ENCODE results near the gene FBLN7.

The FBLN7 gene

DNA sequence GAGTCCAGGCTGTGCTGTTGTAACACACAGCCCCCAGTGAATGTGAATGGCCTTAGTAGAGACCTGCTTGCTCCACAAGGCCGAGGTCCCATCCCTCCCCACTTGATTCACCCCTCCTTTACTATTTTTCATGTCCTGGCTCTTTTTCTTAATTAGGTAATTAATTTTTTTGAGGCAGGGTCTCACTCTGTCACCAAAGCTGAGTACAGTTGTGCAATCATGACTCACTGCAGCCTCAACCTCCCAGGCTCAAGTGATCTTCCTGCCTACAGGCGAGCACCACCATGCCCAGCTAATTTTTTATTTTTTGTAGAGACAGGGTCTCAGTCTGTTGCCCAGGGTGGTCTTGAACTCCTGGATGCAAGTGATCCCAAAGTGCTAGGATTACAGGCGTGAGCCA is 19.3 kb downstream of the FBLN7 start:
- no peak for DNase-seq (ENCODE audit: low read depth)

GRCh38 chr2:112159454-112159921 is 21.3 kb downstream of the FBLN7 start:
- DNase-seq (ENCODE audit: low read depth): no peak

- no peak for DNase-seq (ENCODE audit: low read depth)
Measured at GRCh38 chr2:112160283-112161250, 22.4 kb downstream of the FBLN7 start.

DNA sequence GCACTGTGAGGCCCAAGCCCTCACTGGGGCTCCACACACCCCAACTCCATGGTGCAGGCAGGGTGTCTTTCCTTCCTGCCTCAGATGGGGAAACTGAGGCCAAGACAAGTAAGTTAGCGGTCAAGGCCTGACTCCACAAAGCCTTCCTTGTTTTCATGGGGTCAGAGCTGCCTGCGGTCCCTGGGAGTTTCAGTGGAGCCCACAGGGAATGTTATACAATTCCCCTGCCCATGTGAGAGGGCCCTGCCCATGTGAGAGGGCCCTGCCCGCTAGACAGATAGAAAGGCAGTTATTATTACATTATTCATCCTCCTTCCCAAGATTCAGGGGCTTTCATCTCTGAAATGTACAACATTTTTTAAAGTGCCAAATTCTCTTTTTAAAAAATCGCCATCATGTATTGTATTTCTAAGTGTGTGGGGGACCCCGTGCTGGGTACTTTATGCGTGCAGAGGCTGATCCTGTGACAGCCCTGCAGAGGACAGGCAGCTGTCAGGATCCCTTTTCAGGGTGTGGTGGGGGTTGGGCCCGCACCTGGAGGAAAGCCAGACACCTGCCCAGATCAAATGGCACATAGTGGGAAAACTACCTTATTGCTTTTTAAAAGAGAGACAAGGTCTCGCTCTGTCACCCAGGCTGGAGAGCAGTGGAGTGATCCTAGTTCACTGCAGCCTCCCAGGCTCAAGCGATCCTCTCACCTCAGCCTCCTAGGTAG is 23.4 kb downstream of the FBLN7 start:
- DNase-seq (ENCODE audit: low read depth): no peak

- DNase-seq (ENCODE audit: low read depth): no peak
Measured at GRCh38 chr2:112162341-112162740, 24.2 kb downstream of the FBLN7 start.

GRCh38 chr2:112162956-112163355 is 24.8 kb downstream of the FBLN7 start:
- no peak for DNase-seq (ENCODE audit: low read depth)

DNA sequence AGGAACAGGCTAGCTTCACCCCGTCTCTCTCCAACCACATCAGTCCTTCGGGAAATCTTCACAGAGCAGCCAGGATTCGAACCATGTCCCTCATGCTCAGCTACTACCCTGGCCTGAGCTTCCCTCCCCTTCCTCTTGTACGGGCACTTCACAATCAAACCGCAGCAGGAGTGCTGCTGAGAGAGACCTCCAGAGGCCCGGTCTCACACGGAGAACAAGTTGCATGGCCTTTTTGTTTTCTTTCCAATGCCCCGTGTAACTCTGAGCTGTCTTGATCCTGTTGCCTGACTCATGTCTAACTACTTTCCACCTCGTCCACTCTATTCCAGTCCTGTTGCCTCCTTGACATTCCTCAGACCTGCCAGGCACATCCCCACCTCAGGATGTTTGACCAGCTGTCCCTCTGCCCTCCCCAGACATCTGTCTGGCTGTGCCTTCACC is 25.4 kb downstream of the FBLN7 start:
- DNase-seq (ENCODE audit: low read depth): no peak

GRCh38 chr2:112164876-112165275 is 26.7 kb downstream of the FBLN7 start:
- DNase-seq (ENCODE audit: low read depth): no peak

DNA sequence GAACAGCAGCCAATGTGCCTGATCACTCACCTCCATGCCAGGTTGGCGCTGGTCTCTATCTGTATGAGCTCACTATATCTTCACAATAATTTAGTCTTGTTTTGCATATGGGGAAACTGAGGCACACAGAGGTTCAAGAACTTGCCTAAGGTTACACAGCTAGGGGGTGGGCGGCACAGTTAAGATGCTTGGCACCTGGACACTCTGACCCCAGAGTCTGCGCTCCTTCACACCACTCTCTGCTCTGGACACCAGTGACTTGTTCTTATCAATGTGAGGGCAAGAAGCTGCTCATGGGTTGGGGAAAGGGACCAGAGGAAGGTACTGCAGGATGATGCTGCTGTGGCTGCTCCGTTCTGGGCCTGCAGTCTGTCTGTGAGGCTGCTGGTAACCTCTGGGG is 27.1 kb downstream of the FBLN7 start:
- no peak for DNase-seq (ENCODE audit: low read depth)

DNA sequence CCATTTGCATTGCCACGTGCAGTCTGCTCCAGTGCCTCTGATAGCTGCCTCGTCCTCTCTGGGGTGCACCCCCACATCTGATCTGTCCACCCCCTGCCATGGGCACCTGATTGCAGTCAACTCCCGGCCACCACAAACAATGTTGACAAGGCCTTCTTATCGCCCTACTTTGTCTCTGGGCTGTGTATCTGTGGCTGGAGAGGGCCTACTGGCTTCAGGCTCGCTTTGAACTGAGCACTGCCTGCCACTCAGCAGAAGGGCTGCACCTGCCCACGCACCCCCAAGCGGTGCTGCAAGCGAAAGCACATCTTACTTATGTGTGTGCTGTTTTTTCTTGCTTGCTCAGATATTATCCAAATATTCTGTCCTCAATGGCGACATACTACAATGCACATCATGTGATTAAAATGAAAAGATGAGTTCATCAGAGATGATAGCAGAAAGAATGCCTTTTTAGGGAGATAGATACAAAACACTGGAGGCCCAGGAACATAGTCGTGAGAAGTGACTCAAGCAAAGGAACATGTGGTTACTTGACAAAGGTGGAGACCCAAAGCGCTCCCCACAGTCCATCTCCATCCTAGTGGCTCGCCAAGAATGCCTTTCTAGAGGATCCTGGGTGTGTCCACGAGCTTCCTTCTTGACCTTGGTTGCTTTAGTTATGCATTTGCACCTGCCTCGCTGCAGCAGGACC is 28.8 kb downstream of the FBLN7 start:
- no peak for DNase-seq (ENCODE audit: low read depth)

GRCh38 chr2:112168422-112169124 is 30.4 kb downstream of the FBLN7 start:
- no peak for DNase-seq (ENCODE audit: low read depth)

GRCh38 chr2:112170495-112170894 is 32.3 kb downstream of the FBLN7 start:
- DNase-seq (ENCODE audit: low read depth): no peak

DNA sequence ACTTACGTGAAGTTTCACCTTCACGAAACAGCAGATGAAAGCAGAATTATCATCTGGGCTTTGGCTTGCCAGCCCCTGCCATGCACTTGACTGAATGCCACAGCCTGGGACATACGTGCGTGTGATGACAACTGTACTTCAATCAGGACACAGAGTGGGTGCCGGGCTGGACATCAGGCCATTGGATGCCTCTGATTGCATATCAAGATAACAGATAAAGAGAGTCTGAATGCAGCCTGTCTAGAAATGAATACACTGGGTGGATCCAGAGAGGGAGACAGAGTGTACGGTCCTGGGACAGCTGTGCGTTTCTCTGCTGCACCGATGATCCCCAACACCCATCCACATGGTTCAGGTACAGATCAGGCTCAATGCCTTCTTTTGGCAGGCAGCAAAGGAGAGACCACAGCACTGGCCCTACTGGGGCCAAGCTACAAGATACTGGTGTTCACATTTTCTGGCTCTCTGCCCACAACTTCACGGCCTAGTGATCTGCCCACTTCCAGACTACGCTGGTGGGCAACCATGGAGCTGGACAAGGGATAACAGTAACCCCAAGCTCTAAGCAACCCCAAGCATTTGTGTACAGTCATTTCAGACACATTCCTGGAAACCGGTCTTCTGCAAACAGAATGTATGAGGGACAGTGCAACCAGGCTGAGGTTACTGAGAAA is 35.6 kb downstream of the FBLN7 start:
- DNase-seq (ENCODE audit: low read depth): no peak

DNA sequence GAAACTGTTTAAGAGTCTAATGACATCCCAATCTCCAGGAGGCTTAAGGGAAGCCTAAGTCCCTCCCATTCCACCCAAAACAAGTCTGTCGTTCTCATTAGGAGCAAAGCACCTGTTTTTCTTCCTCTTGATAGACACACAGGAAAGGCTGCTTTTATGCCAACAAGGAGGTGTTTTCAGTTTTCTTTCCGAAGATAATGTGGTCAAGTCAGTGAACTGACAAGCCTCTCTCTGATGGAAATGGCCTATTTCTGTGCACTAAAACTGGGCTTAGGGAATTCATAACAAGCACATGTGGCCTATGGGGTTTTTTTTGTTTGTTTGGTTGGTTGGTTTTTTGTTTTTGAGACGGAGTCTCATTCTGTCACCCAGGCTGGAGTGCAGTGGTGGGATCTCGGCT is 36.2 kb downstream of the FBLN7 start:
- no peak for DNase-seq (ENCODE audit: low read depth)

DNA sequence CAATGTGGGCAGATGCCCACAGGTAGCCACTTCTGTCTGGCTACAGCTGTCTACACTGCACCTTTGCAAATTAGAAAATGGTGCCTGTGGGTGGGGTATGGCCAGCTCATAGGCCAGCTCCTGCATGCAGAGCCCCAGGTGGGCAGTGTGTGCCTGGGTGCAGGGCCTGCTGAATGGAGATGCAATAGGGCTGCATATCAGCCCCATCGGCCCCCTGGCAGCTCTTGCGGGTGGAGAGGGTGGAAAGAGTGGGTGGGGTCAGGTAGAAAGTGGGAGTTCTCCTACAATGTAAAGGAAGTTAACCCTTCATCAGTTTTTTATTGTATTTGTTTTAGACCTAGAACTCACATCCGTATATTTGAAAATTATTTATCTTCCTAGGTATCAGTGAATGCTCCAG is 37.1 kb downstream of the FBLN7 start:
- DNase-seq (ENCODE audit: low read depth): no peak

DNA sequence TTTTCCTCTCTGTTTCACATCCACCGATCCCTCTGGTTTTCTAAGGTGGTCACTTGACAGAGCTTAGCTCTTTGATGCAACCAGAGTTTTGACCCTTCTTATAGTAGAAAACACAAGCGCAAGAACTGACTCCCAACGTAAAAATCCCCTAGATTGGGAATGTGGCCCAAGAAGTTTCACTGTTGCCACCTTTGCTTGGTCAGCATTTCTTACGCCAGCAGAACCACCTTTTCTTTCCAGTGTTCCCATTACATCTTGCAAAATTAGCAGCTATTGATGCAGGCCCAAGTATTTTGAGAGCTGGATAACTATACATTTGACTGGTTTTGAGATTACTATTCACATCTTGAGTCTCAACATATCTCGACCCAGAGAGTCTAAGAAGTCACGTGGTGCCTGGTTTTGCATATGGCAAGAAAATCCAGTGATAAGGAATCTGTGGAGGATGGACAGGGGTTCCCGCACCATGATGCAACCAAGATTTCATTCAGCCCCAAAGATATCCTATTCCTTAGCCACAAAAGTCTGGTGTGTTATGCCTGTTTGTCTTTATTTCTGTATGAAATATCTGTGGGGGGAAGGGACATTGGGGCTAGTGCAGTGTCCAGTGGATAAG is 37.9 kb downstream of the FBLN7 start:
- DNase-seq (ENCODE audit: low read depth): no peak

- DNase-seq (ENCODE audit: low read depth): peak; percentile 42
Measured at GRCh38 chr2:112181571-112182290, 43.5 kb downstream of the FBLN7 start.

DNA sequence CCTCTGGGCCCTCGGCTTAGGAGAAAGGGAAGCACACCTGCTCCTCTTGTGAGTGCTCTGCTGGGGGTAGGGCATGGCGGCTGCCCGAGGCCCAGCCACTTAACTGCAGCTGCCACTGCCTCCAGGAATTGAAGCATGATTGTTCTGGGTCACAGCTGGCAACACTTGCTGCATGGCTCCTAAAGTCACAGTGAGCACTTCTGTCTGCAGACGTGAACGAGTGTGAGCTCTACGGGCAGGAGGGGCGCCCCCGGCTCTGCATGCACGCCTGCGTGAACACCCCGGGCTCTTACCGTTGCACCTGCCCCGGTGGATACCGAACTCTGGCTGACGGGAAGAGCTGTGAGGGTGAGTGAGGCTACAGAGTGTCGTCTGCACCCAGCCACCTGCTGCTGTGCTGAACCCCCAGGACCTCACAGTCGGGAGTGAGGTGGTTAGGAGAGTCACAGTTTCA is 44.4 kb downstream of the FBLN7 start:
- peak; percentile 26 for DNase-seq (ENCODE audit: low read depth)

DNA sequence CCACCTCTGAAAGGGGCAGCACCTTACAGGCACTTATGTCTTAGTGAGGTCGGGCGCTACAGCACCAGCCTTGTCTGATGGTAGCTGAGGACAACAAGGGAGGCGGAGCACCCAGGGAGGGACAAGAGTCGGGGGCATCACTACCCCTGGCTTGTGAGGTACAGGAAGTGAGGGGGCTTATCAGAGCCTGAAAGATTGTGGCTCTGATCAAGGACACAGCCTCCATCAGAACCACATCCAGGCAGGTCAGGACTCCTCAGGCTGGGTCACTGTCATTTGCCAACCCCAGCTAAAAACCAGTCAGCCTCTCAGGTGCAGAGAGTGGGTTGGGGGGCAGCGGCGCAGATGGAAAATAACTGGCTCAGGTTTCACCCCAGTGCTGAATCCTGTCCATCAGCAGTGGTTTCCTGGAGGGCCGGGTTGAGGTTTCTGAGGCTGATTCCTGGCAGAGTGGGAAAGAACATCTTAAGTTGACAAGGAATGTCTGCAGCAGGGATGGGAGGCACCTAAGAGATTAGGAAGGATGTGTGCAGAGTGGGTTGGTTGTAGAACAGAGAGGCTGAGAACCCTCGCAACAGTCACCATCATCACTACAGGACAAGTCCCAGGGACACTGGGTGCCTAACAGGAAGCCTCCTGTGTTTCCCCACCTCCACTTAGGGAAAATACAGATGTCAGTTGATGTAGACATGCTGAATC is 45.3 kb downstream of the FBLN7 start:
- no peak for DNase-seq (ENCODE audit: low read depth)
